H1 (cell line): Measurements from ENCODE around the gene CLINT1. TPM values are rescaled to one million over a fixed set of nuclear protein-coding genes. Genes with fewer than 3 reads are reported as not detected.

Source experiments
- CTCF ChIA-PET: fragments of 300-600 bp; sonication (Branson Sonifier 250); formaldehyde crosslinking; loops from one replicate; lab custom pipeline; 2021; ENCODE audit not compliant: partially characterized antibody; lab: Charles Lee
- POLR2A ChIA-PET: fragments of 300-600 bp; sonication (Branson Sonifier 250); formaldehyde crosslinking; loops from one replicate; lab custom pipeline; 2021; ENCODE audit warnings: inconsistent platforms; ENCODE audit not compliant: partially characterized antibody; lab: Charles Lee
- DNase-seq, 2 experiments: peaks; one replicate each; pipeline versions ENCODE4 v3.0.0 to v3.0.0-alpha.2; 2010 to 2022; ENCODE audit warnings: low spot score in 2 of 2, low read depth in 1 of 2, mixed read lengths in 1 of 2
- FAIRE-seq: peaks from 2 replicates; lab custom pipeline; 2011; peaks lifted over from hg19 to GRCh38; lab: Jason Lieb, UNC
- H2AFZ ChIP-seq: 2 replicates; pipeline ENCODE4 v1.8.1; 2012; ENCODE audit warnings: low read length, inconsistent platforms
- H2AK5ac ChIP-seq: 2 replicates; pipeline ENCODE4 v1.6.1; 2013; ENCODE audit warnings: low read depth, low read length
- H2BK120ac ChIP-seq: replicated peaks from 2 replicates; pipeline ENCODE3; 2013; ENCODE audit warnings: low read depth, low read length, inconsistent platforms
- H2BK12ac ChIP-seq: 2 replicates; pipeline ENCODE4 v1.6.1; 2013; ENCODE audit warnings: low read depth, low read length
- H2BK15ac ChIP-seq: 2 replicates; pipeline ENCODE4 v1.6.1; 2013; ENCODE audit warnings: low read length
- H2BK20ac ChIP-seq: 2 replicates; pipeline ENCODE4 v1.6.1; 2013; ENCODE audit warnings: low read length
- H2BK5ac ChIP-seq: 2 replicates; pipeline ENCODE4 v1.6.1; 2013; ENCODE audit warnings: low read depth, low read length
- H3K14ac ChIP-seq: 2 replicates; pipeline ENCODE4 v1.6.1; 2013; ENCODE audit warnings: inconsistent platforms; ENCODE audit not compliant: insufficient read length
- H3K18ac ChIP-seq: 2 replicates; pipeline ENCODE4 v1.6.1; 2013; ENCODE audit warnings: low read length; ENCODE audit errors: extremely low read depth
- H3K23ac ChIP-seq: 2 replicates; pipeline ENCODE4 v1.6.1; 2013; ENCODE audit warnings: inconsistent platforms; ENCODE audit not compliant: insufficient read length
- H3K23me2 ChIP-seq: 2 replicates; pipeline ENCODE4 v1.6.1; 2013; ENCODE audit warnings: low read depth, low read length
- H3K27ac ChIP-seq: 2 replicates; pipeline ENCODE4 v1.6.1; 2011; ENCODE audit warnings: low read depth, low read length, inconsistent platforms
- H3K27me3 ChIP-seq, 4 experiments: replicated peaks in 1 of 4; 1 replicate in 1 of 4; 2 replicates in 3 of 4; pipeline versions ENCODE4 v1.6.1 to v1.8.1; 2011 to 2013; ENCODE audit warnings: low read length in 3 of 4, mild to moderate bottlenecking in 3 of 4, inconsistent platforms in 2 of 4, mixed read lengths in 2 of 4, moderate library complexity in 1 of 4; ENCODE audit not compliant: control insufficient read depth in 3 of 4, insufficient read depth in 3 of 4; ENCODE audit errors: extremely low read depth in 1 of 4
- H3K36me3 ChIP-seq, 4 experiments: 2 replicates each; pipeline versions ENCODE4 v1.6.1 to v1.8.1; 2011 to 2013; ENCODE audit warnings: mild to moderate bottlenecking in 4 of 4, low read length in 3 of 4, moderate library complexity in 2 of 4, control low read depth in 1 of 4, inconsistent platforms in 1 of 4; ENCODE audit not compliant: insufficient read depth in 4 of 4, control insufficient read depth in 2 of 4
- H3K4ac ChIP-seq: replicated peaks from 2 replicates; pipeline ENCODE3; 2013; ENCODE audit warnings: low read length, low read depth, mixed read lengths, inconsistent platforms; ENCODE audit not compliant: insufficient read length
- H3K4me1 ChIP-seq, 4 experiments: replicated peaks in 1 of 4; 1 replicate in 1 of 4; 2 replicates in 3 of 4; pipeline versions ENCODE4 v1.6.1 to v1.8.1; 2011 to 2013; ENCODE audit warnings: low read length in 3 of 4, inconsistent platforms in 2 of 4, mixed read lengths in 1 of 4; ENCODE audit not compliant: insufficient read depth in 4 of 4, control insufficient read depth in 3 of 4
- H3K4me2 ChIP-seq, 2 experiments: 2 replicates each; pipeline versions ENCODE4 v1.6.1 to v1.8.1; 2011 to 2013; ENCODE audit warnings: low read depth in 2 of 2, low read length in 2 of 2, control low read depth in 1 of 2, inconsistent platforms in 1 of 2, mild to moderate bottlenecking in 1 of 2; ENCODE audit not compliant: insufficient read depth in 1 of 2
- H3K4me3 ChIP-seq, 4 experiments: fragments of 200-600, 300-600 bp in 1 of 4; sonication (generic), shearing (Covaris generic), sonication (Bioruptor Twin) in 1 of 4; 2 replicates each; pipeline versions ENCODE4 v1.5.1 to v1.8.1; 2011 to 2016; ENCODE audit warnings: low read length in 4 of 4, low read depth in 3 of 4, control low read depth in 2 of 4, inconsistent platforms in 2 of 4, mild to moderate bottlenecking in 2 of 4, mixed read lengths in 1 of 4, moderate library complexity in 1 of 4; ENCODE audit not compliant: insufficient read depth in 2 of 4; ENCODE audit errors: extremely low read depth in 1 of 4
- H3K56ac ChIP-seq: replicated peaks from 2 replicates; pipeline ENCODE3; 2013; ENCODE audit warnings: low read depth, mild to moderate bottlenecking, mixed read lengths, low read length, inconsistent platforms; ENCODE audit not compliant: insufficient read length
- H3K79me1 ChIP-seq: 2 replicates; pipeline ENCODE4 v1.6.1; 2013; ENCODE audit warnings: low read depth, low read length, control low read depth
- H3K79me2 ChIP-seq, 2 experiments: 2 replicates each; pipeline versions ENCODE4 v1.6.1 to v1.8.1; 2012 to 2013; ENCODE audit warnings: low read length in 2 of 2, mild to moderate bottlenecking in 2 of 2, inconsistent platforms in 1 of 2; ENCODE audit not compliant: insufficient read depth in 2 of 2, control insufficient read depth in 1 of 2
- H3K9ac ChIP-seq, 4 experiments: replicated peaks in 1 of 4; 1 replicate in 1 of 4; 2 replicates in 3 of 4; pipeline versions ENCODE4 v1.6.1 to v1.8.1; 2011 to 2013; ENCODE audit warnings: low read depth in 3 of 4, low read length in 3 of 4, control low read depth in 2 of 4, mild to moderate bottlenecking in 2 of 4, moderate library complexity in 2 of 4, inconsistent platforms in 1 of 4; ENCODE audit errors: extremely low read depth in 1 of 4
- H3K9me3 ChIP-seq, 2 experiments: 2 replicates each; pipeline versions ENCODE4 v1.6.1 to v1.8.1; 2012 to 2013; ENCODE audit warnings: mild to moderate bottlenecking in 2 of 2, moderate library complexity in 2 of 2, control low read depth in 1 of 2, inconsistent platforms in 1 of 2, low read depth in 1 of 2, low read length in 1 of 2, mixed read lengths in 1 of 2; ENCODE audit not compliant: insufficient read depth in 2 of 2
- H4K20me1 ChIP-seq, 2 experiments: replicated peaks in 1 of 2; 2 replicates each; pipeline versions ENCODE3 to v1.8.1; 2011 to 2013; ENCODE audit warnings: inconsistent platforms in 2 of 2, low read length in 2 of 2, mild to moderate bottlenecking in 1 of 2; ENCODE audit not compliant: insufficient read depth in 2 of 2, control insufficient read depth in 1 of 2
- H4K5ac ChIP-seq: 2 replicates; pipeline ENCODE4 v1.6.1; 2013; ENCODE audit warnings: low read length, low read depth, mixed read lengths, inconsistent platforms; ENCODE audit not compliant: insufficient read length
- H4K8ac ChIP-seq: 2 replicates; pipeline ENCODE4 v1.8.0; 2013; ENCODE audit warnings: mild to moderate bottlenecking, moderate library complexity, low read length, inconsistent platforms; ENCODE audit not compliant: insufficient read depth; ENCODE audit errors: extremely low read depth
- H4K91ac ChIP-seq: replicated peaks from 2 replicates; pipeline ENCODE3; 2013; ENCODE audit warnings: low read length, mixed read lengths, inconsistent platforms; ENCODE audit not compliant: insufficient read length
- EP300 ChIP-seq, 2 experiments: IDR thresholded peaks; 1 replicate in 1 of 2; 2 replicates in 1 of 2; pipeline ENCODE4 v1.6.1; 2011 to 2012; ENCODE audit warnings: low read depth in 2 of 2, low read length in 2 of 2, mild to moderate bottlenecking in 2 of 2, borderline replicate concordance in 1 of 2, inconsistent platforms in 1 of 2, moderate library complexity in 1 of 2
- RAD21 ChIP-seq, 2 experiments: IDR thresholded peaks in 1 of 2; conservative IDR thresholded peaks in 1 of 2; 2 replicates each; pipeline ENCODE4 v1.6.1; 2011; ENCODE audit warnings: low read depth in 2 of 2, low read length in 2 of 2, improper control_type of control experiment in 1 of 2, inconsistent platforms in 1 of 2, mild to moderate bottlenecking in 1 of 2, moderate library complexity in 1 of 2
- SIX5 ChIP-seq: IDR thresholded peaks from 2 replicates; pipeline ENCODE4 v1.6.1; 2011; ENCODE audit warnings: mild to moderate bottlenecking, low read depth, low read length
- SP2 ChIP-seq: IDR thresholded peaks from 2 replicates; pipeline ENCODE4 v1.6.1; 2012; ENCODE audit warnings: mild to moderate bottlenecking, low read length, inconsistent platforms
- WGBS, 2 experiments: shearing (Covaris generic) in 1 of 2; methylation state at CpG; one replicate each; pipeline versions ENCODE4 v1.1.6 to v1.1.7; 2013 to 2015; ENCODE audit warnings: low lambda C conversion rate in 2 of 2, mixed read lengths in 2 of 2, inconsistent platforms in 1 of 2, low coverage in 1 of 2, missing lambda C conversion rate in 1 of 2; ENCODE audit not compliant: insufficient replicate concordance in 2 of 2, insufficient coverage in 1 of 2, insufficient read length in 1 of 2; ENCODE audit errors: extremely low coverage in 1 of 2, missing lambda C conversion rate in 1 of 2; 5-methylcytosine and 5-hydroxymethylcytosine counted together
- polyA plus RNA-seq, 7 experiments: library from polyadenylated mRNA; depleted of rRNA in 3 of 7; stranded (reverse) in 5 of 7; unstranded in 2 of 7; fragments of >200 nt in 5 of 7; fragments of 200-250 nt in 2 of 7; gene quantifications; 1 replicate in 5 of 7; 2 replicates in 1 of 7; 4 replicates in 1 of 7; pipeline versions ENCODE4 v1.2.1 to v1.2.3, GENCODE V29; 2011 to 2013; ENCODE audit warnings: missing spikeins in 2 of 7, mixed read lengths in 2 of 7
- total RNA-seq: library from RNA; stranded (reverse); fragmentation: NEBNext Ultra II Directional; extraction: Animal tissue kit (Norgen Biotek cat#: 25700); gene quantifications from 2 replicates; pipeline ENCODE4 v1.2.1, GENCODE V29; 2021
- TF ChIP-seq, protein P1 (sequence below), 3 experiments: IDR thresholded peaks; 1 replicate in 2 of 3; 2 replicates in 1 of 3; pipeline versions ENCODE4 v1.5.1 to v1.6.1; 2011; ENCODE audit warnings: low read length in 3 of 3, mild to moderate bottlenecking in 3 of 3, inconsistent platforms in 2 of 3, low read depth in 1 of 3, moderate library complexity in 1 of 3; ENCODE audit not compliant: insufficient read depth in 1 of 3; ENCODE audit errors: control extremely low read depth in 1 of 3

Gene CLINT1
- total and polyA plus RNA-seq, 2 of the 8 experiments (the other 6 are each of a cell fraction or from before 2014, with no cell fraction given): 85.9 to 140 TPM

DNA sequence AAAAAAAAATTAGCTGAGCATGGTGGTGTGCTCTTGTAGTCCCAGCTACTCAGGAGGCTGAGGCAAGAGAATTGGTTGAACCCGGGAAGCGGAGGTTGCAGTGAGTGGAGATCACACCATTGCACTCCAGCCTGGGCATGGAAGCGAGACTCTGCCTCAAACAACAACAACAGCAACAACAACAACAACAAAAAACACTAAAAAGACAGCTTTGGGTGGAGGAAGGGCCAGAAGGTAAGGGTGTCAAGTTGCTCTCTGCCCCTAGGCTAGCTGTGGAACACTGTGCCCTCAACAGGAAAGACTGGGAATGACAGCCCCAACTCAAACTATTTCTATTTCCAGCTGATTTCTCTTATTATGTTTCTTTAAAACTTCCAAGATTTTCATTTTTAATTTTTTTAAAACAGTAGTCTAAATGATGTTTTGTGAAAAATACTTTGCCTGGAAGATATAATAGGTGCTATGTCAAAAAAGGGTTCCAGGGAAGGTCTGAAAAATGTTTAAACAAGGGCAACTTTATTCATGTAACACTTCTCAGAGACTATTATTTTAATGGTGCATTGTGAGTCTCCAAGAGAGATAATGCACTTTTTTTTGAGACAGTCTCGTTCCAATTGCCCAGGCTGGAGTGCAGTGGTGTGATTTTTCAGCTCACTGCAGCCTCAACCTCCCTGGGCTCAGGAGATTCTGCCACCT lies 29.9 kb downstream of the CLINT1 start:
- TF ChIP-seq, protein P1, sequence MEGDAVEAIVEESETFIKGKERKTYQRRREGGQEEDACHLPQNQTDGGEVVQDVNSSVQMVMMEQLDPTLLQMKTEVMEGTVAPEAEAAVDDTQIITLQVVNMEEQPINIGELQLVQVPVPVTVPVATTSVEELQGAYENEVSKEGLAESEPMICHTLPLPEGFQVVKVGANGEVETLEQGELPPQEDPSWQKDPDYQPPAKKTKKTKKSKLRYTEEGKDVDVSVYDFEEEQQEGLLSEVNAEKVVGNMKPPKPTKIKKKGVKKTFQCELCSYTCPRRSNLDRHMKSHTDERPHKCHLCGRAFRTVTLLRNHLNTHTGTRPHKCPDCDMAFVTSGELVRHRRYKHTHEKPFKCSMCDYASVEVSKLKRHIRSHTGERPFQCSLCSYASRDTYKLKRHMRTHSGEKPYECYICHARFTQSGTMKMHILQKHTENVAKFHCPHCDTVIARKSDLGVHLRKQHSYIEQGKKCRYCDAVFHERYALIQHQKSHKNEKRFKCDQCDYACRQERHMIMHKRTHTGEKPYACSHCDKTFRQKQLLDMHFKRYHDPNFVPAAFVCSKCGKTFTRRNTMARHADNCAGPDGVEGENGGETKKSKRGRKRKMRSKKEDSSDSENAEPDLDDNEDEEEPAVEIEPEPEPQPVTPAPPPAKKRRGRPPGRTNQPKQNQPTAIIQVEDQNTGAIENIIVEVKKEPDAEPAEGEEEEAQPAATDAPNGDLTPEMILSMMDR (IDR thresholded peaks at IDR 0.05; ENCODE audit: control extremely low read depth in 1 of 3, insufficient read depth in 1 of 3, low read depth in 1 of 3, low read length in 3 of 3): peak; percentile 48 to 69 (median 50)
- no peak for TF ChIP-seq SP2
- TF ChIP-seq SIX5: peak; percentile 7; the same call in 1 of the 2 replicates
- no peak for TF ChIP-seq EP300 (IDR thresholded peaks at IDR 0.05; ENCODE audit: borderline replicate concordance in 1 of 2, low read depth in 2 of 2, low read length in 2 of 2)
- TF ChIP-seq RAD21 (IDR thresholded peaks at IDR 0.05 in 1 of 2, conservative IDR thresholded peaks at IDR 0.05 in 1 of 2; ENCODE audit: low read depth in 2 of 2, low read length in 2 of 2): peak; percentile 25 to 38; a peak in 2 of 4 replicates
- TF ChIP-seq, all 59 proteins: peak for 3
- ChIA-PET CTCF (interaction anchor here (0.6 to 7.0 kb wide), 34 partner anchors 9 to 911 kb away, joined by 3 to 63 read pairs (median 4); partner anchors contain the start of genes CLINT1 and LSM11), POLR2A (interaction anchor here (0.6 to 2.0 kb wide), 4 partner anchors 18 to 135 kb away, joined by 3 to 6 read pairs (median 4); no protein-coding TSS in a partner anchor)
- no peak overlapping the region for H3K4ac ChIP-seq
- no peak overlapping the region for H2BK12ac ChIP-seq
- H3K36me3 ChIP-seq: no peaks in the 10 kb centered on the region
- H3K27me3 ChIP-seq: no peaks in the 10 kb centered on the region
- peaks cover 3 to 4% of the 10 kb centered on the region in 2 experiments for H4K20me1 ChIP-seq
- DNase-seq (peak in 1 of 2 experiments; percentile 57), FAIRE-seq (peak; percentile 96)
- H3K18ac ChIP-seq: no peak overlapping the region
- H3K56ac ChIP-seq: no peak overlapping the region
- no peak overlapping the region for H3K23ac ChIP-seq
- H2AK5ac ChIP-seq: no peak overlapping the region
- no peak overlapping the region for H4K91ac ChIP-seq
- 85% methylated on average over 4 of the region's 4 CpGs; no CpG with 5 or more reads in 1 of the 2 experiments for WGBS, 2 experiments
- peaks cover 4% of the 10 kb centered on the region; the same call in 1 of the 2 replicates for H3K79me1 ChIP-seq
- H2BK120ac ChIP-seq: no peak overlapping the region
- no peak overlapping the region for H4K8ac ChIP-seq
- no peaks in the 10 kb centered on the region for H3K23me2 ChIP-seq
- 0 out of 4 replicates have a peak overlapping the region, but pooled peaks of 1 of the 2 experiments have one; percentile 11 for H3K4me2 ChIP-seq
- no peak overlapping the region for H3K9ac ChIP-seq
- no peak overlapping the region for H2AFZ ChIP-seq
- H2BK20ac ChIP-seq: no peak overlapping the region
- no peak overlapping the region for H2BK5ac ChIP-seq
- no peak overlapping the region for H3K27ac ChIP-seq
- 0 out of 7 replicates have a peak, but pooled peaks cover 0 to 2% (median 0%) of the 10 kb centered on the region in 4 experiments for H3K4me1 ChIP-seq
- no peak overlapping the region for H4K5ac ChIP-seq
- no peaks in the 10 kb centered on the region for H3K9me3 ChIP-seq
- H2BK15ac ChIP-seq: no peak overlapping the region
- H3K4me3 ChIP-seq: no peak overlapping the region
- H3K79me2 ChIP-seq: peaks cover 4 to 80% of the 10 kb centered on the region in 2 experiments
- H3K14ac ChIP-seq: no peak overlapping the region
